Trophoblast cell (in vitro differentiated cells and primary cell): ENCODE data around the gene ABAT.

Experiments
- DNase-seq, 2 donors: peaks; one replicate each; pipeline ENCODE4 v3.0.0-alpha.2; 2016
- H2AFZ ChIP-seq: 2 replicates; pipeline ENCODE4 v1.6.1; 2013; ENCODE audit warnings: low read length, moderate library complexity, mild to moderate bottlenecking; ENCODE audit not compliant: insufficient read depth, poor library complexity
- H2AK5ac ChIP-seq: 2 replicates; pipeline ENCODE4 v1.6.1; 2013; ENCODE audit warnings: mild to moderate bottlenecking, low read length
- H2BK120ac ChIP-seq: 2 replicates; pipeline ENCODE4 v1.6.1; 2013; ENCODE audit warnings: low read length, mild to moderate bottlenecking, moderate library complexity; ENCODE audit not compliant: insufficient read depth, poor library complexity
- H2BK12ac ChIP-seq: 2 replicates; pipeline ENCODE4 v1.6.1; 2013; ENCODE audit warnings: mild to moderate bottlenecking, low read length, moderate library complexity
- H2BK5ac ChIP-seq: 2 replicates; pipeline ENCODE4 v1.6.1; 2013; ENCODE audit warnings: low read length, low read depth, moderate library complexity, mild to moderate bottlenecking; ENCODE audit not compliant: poor library complexity
- H3K14ac ChIP-seq: 2 replicates; pipeline ENCODE4 v1.6.1; 2013; ENCODE audit warnings: mild to moderate bottlenecking, low read length
- H3K18ac ChIP-seq: 2 replicates; pipeline ENCODE4 v1.6.1; 2013; ENCODE audit warnings: mild to moderate bottlenecking, low read length
- H3K23ac ChIP-seq: 2 replicates; pipeline ENCODE4 v1.6.1; 2013; ENCODE audit warnings: low read length
- H3K27ac ChIP-seq: 2 replicates; pipeline ENCODE4 v1.5.1; 2013; ENCODE audit warnings: low read depth, mild to moderate bottlenecking, inconsistent platforms, low read length, moderate library complexity
- H3K27me3 ChIP-seq: 2 replicates; pipeline ENCODE4 v1.6.1; 2013; ENCODE audit warnings: inconsistent platforms, mild to moderate bottlenecking, low read length, moderate library complexity; ENCODE audit not compliant: insufficient read depth
- H3K36me3 ChIP-seq, 2 experiments: 1 replicate in 1 of 2; 2 replicates in 1 of 2; pipeline ENCODE4 v1.6.1; 2013; ENCODE audit warnings: low read length in 2 of 2, mild to moderate bottlenecking in 2 of 2, moderate library complexity in 1 of 2; ENCODE audit not compliant: insufficient read depth in 2 of 2, control insufficient read depth in 1 of 2
- H3K4ac ChIP-seq: 2 replicates; pipeline ENCODE4 v1.6.1; 2013; ENCODE audit warnings: low read depth, mild to moderate bottlenecking, low read length, moderate library complexity
- H3K4me1 ChIP-seq, 2 experiments: 1 replicate in 1 of 2; 2 replicates in 1 of 2; pipeline ENCODE4 v1.6.1; 2013; ENCODE audit warnings: low read length in 2 of 2, mild to moderate bottlenecking in 2 of 2, moderate library complexity in 1 of 2; ENCODE audit not compliant: insufficient read depth in 2 of 2, control insufficient read depth in 1 of 2
- H3K4me2 ChIP-seq: 2 replicates; pipeline ENCODE4 v1.6.1; 2013; ENCODE audit warnings: inconsistent platforms, mild to moderate bottlenecking, low read length, moderate library complexity
- H3K4me3 ChIP-seq: 2 replicates; pipeline ENCODE4 v1.5.1; 2013; ENCODE audit warnings: mild to moderate bottlenecking, low read depth, low read length, inconsistent platforms
- H3K79me1 ChIP-seq: one replicate; pipeline ENCODE4 v1.6.1; 2013; ENCODE audit warnings: low read length
- H3K79me2 ChIP-seq: 2 replicates; pipeline ENCODE4 v1.6.1; 2013; ENCODE audit warnings: low read length, mild to moderate bottlenecking; ENCODE audit not compliant: control insufficient read depth, insufficient read depth, poor library complexity
- H3K9ac ChIP-seq: 2 replicates; pipeline ENCODE4 v1.6.1; 2013; ENCODE audit warnings: mild to moderate bottlenecking, low read length
- H3K9me3 ChIP-seq: 2 replicates; pipeline ENCODE4 v1.6.1; 2013; ENCODE audit warnings: low read depth, mild to moderate bottlenecking, control low read depth, inconsistent platforms, low read length; ENCODE audit not compliant: insufficient read depth
- H4K12ac ChIP-seq: 2 replicates; pipeline ENCODE4 v1.6.1; 2013; ENCODE audit warnings: low read depth, mild to moderate bottlenecking, low read length, moderate library complexity
- H4K8ac ChIP-seq: 2 replicates; pipeline ENCODE4 v1.6.1; 2013; ENCODE audit warnings: low read depth, mild to moderate bottlenecking, low read length, moderate library complexity
- H4K91ac ChIP-seq: one replicate; pipeline ENCODE4 v1.6.1; 2013; ENCODE audit warnings: low read depth, mild to moderate bottlenecking, low read length, moderate library complexity
- WGBS: extraction: QIAGEN DNeasy Blood & Tissue Kit; methylation state at CpG from one replicate; pipeline ENCODE4 v1.1.7; 2013; ENCODE audit warnings: missing lambda C conversion rate; ENCODE audit not compliant: insufficient read length, insufficient coverage; ENCODE audit errors: extremely low coverage; 5-methylcytosine and 5-hydroxymethylcytosine counted together

The ABAT gene

DNA sequence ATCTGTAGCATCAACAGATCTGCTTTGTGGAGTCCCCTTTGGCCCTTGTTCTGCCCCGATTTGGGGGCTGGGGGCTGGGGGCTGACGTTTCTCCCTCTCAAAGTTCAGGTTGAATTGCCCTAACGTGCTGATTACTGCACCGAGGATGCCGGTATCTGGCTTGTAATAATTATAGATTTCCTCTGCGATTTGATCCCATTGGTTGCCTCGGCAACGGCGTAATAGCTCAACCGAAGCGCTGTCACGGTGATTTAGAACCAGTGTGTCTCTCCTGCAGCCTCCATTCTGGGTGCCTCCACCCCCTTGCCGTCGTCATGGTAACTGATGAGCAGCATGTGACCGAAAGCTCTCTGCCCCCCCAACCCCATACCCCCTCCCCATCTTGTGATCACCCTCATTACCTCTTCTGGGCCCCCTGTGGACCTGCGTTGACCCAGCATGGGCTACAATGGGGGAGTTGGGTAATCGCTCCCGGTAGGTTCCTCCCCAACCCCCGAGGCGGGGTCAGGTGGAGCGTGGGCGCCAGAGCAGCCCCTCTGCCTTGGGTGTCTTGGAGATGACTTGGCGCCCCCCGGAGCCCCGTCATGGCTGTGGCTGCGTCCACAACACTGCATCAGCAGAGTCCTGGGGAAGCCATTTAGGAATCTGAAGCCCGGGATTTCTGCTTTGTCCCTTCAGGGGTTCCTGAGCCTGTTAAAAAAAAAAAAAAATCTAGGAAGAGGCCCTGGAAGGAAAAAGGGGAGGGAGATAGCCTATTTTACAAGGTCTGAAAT is 38.4 kb downstream of the ABAT start:
- Histone ChIP-seq H2AFZ (no peak overlapping the region), H3K4ac (no peak overlapping the region)
- WGBS, result no CpG with 5 or more reads among the region's 27 CpGs

DNA sequence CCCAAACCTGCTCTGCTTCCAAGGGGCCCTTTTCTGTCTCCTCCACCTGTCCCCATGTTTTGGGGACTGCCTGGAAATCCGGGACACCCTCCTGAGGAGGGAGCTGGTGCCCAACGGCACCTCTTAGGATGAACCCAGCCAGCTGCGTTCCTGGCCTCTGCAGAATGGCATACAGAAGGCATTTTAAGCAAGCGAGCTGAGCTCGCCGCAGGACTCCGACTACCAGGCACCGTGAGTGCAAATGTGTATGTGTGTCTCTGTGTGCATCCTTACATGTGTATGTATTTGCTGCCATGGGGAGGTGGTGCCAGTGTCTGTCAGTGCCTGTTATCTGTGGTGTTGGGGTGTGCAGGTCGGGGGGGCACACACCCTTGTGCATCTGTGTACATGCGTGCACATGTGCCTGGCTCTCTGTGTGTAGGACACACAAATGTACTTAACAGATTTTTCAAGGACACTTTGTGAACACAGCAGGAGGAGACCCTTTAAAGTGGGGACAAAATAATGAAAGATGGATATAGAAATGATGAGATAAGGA is 39.3 kb downstream of the ABAT start:
- Histone ChIP-seq H2BK120ac (no peak overlapping the region), H3K4me1 (no peaks in the 10 kb centered on the region), H2BK5ac (no peak overlapping the region), H3K27ac (no peak overlapping the region), H4K91ac (no peak overlapping the region), H3K27me3 (no peaks in the 10 kb centered on the region), H3K9ac (no peak overlapping the region), H2BK12ac (no peak overlapping the region), H2AK5ac (no peak overlapping the region), H4K8ac (no peak overlapping the region), H3K4me3 (no peak overlapping the region), H3K23ac (no peak overlapping the region), H2AFZ (no peak overlapping the region), H3K79me1 (no peaks in the 10 kb centered on the region), H3K79me2 (no peaks in the 10 kb centered on the region), H3K4me2 (no peak overlapping the region), H4K12ac (no peak overlapping the region), H3K36me3 (no peaks in the 10 kb centered on the region), H3K14ac (no peak overlapping the region), H3K4ac (no peak overlapping the region), H3K9me3 (no peaks in the 10 kb centered on the region), H3K18ac (no peak overlapping the region)
- no CpG with 5 or more reads among the region's 10 CpGs for WGBS
- no peak for DNase-seq

More for the DNA sequence above, 38.4 kb downstream of the ABAT start:
- H3K4me2 ChIP-seq, result no peak overlapping the region
- H3K79me2 ChIP-seq, result no peaks in the 10 kb centered on the region
- H4K8ac ChIP-seq, result no peak overlapping the region
- H2BK120ac ChIP-seq, result no peak overlapping the region
- H4K91ac ChIP-seq, result no peak overlapping the region
- no peak overlapping the region for H4K12ac ChIP-seq
- H2BK12ac ChIP-seq, result no peak overlapping the region
- no peaks in the 10 kb centered on the region for H3K9me3 ChIP-seq
- H3K14ac ChIP-seq, result no peak overlapping the region
- no peak overlapping the region for H3K27ac ChIP-seq
- H3K4me3 ChIP-seq, result no peak overlapping the region
- H3K36me3 ChIP-seq, result no peaks in the 10 kb centered on the region
- H3K27me3 ChIP-seq, result no peaks in the 10 kb centered on the region
- DNase-seq, result no peak
- no peak overlapping the region for H3K23ac ChIP-seq
- H2BK5ac ChIP-seq, result no peak overlapping the region
- H2AK5ac ChIP-seq, result no peak overlapping the region
- no peaks in the 10 kb centered on the region for H3K79me1 ChIP-seq
- H3K9ac ChIP-seq, result no peak overlapping the region
- H3K18ac ChIP-seq, result no peak overlapping the region
- no peaks in the 10 kb centered on the region for H3K4me1 ChIP-seq

DNA sequence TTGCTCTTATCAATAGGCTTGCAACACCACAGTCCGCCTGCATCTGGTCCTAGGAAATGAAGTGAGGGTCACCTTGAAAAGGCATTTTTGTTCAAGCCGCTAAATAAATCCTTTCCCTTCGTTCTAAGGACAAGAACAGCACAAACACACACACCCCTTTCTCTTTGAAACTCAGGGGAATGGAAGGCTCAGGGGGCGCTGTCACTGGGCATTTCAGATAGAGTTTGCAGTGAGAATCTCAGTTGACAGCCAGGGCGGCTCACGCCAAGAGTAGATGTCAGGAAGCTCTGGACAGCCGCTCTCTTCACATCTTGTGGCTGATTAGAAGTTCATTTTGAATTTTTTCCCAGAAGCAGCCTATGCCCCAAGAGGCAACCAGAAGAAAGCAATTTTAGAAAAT is 39.8 kb downstream of the ABAT start:
- H3K79me1 ChIP-seq, result no peaks in the 10 kb centered on the region
- H3K9me3 ChIP-seq, result no peaks in the 10 kb centered on the region
- H2AFZ ChIP-seq, result no peak overlapping the region
- no peak overlapping the region for H4K8ac ChIP-seq
- H3K4me3 ChIP-seq, result no peak overlapping the region
- H3K4me2 ChIP-seq, result no peak overlapping the region
- H4K91ac ChIP-seq, result no peak overlapping the region
- no peak overlapping the region for H2AK5ac ChIP-seq
- H2BK120ac ChIP-seq, result no peak overlapping the region
- H3K18ac ChIP-seq, result no peak overlapping the region
- no peak overlapping the region for H3K14ac ChIP-seq
- WGBS, result no CpG with 5 or more reads among the region's 7 CpGs
- no peaks in the 10 kb centered on the region for H3K27me3 ChIP-seq
- no peaks in the 10 kb centered on the region for H3K36me3 ChIP-seq
- H3K79me2 ChIP-seq, result no peaks in the 10 kb centered on the region
- H3K4ac ChIP-seq, result no peak overlapping the region
- H2BK5ac ChIP-seq, result no peak overlapping the region
- no peak for DNase-seq
- H4K12ac ChIP-seq, result no peak overlapping the region
- no peaks in the 10 kb centered on the region for H3K4me1 ChIP-seq
- H3K9ac ChIP-seq, result no peak overlapping the region
- no peak overlapping the region for H2BK12ac ChIP-seq
- no peak overlapping the region for H3K27ac ChIP-seq
- H3K23ac ChIP-seq, result no peak overlapping the region

DNA sequence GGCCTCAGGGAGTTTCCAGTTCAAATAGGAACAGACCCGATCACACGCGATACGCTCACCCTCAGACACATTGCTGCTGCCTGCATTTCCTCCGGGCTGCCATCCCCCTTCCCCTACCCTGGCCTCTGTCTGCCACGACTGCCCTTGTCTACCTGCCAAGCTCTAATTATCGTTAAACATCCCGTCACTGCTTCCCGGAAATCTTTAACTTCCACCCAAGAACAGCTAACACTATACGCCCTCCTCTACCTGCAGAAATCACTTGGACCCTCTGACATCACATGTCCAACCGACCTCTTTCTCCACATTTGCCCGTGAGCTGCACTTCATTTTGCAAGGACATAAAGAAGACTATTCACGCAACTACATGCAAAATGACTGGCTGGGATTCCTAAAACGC is 40.4 kb downstream of the ABAT start:
- no peaks in the 10 kb centered on the region for H3K79me1 ChIP-seq
- H2BK5ac ChIP-seq, result no peak overlapping the region
- no peak overlapping the region for H2BK12ac ChIP-seq
- H3K23ac ChIP-seq, result no peak overlapping the region
- H3K27me3 ChIP-seq, result no peaks in the 10 kb centered on the region
- H3K27ac ChIP-seq, result no peak overlapping the region
- H3K4me2 ChIP-seq, result no peak overlapping the region
- no peak overlapping the region for H3K4ac ChIP-seq
- H4K91ac ChIP-seq, result no peak overlapping the region
- no peak overlapping the region for H3K14ac ChIP-seq
- H3K18ac ChIP-seq, result no peak overlapping the region
- H3K4me1 ChIP-seq, result no peaks in the 10 kb centered on the region
- no peak overlapping the region for H3K4me3 ChIP-seq
- H2BK120ac ChIP-seq, result no peak overlapping the region
- no peaks in the 10 kb centered on the region for H3K79me2 ChIP-seq
- H3K36me3 ChIP-seq, result no peaks in the 10 kb centered on the region
- no peak overlapping the region for H2AFZ ChIP-seq
- H3K9me3 ChIP-seq, result no peaks in the 10 kb centered on the region
- no peak overlapping the region for H3K9ac ChIP-seq
- no peak for DNase-seq
- H2AK5ac ChIP-seq, result no peak overlapping the region
- H4K12ac ChIP-seq, result no peak overlapping the region
- no CpG with 5 or more reads among the region's 14 CpGs for WGBS
- H4K8ac ChIP-seq, result no peak overlapping the region
